Measurements from ENCODE around the gene KIFC3.
A peak's percentile ranks its signal among the peaks of the same experiment; 100 is the strongest.

DNA sequence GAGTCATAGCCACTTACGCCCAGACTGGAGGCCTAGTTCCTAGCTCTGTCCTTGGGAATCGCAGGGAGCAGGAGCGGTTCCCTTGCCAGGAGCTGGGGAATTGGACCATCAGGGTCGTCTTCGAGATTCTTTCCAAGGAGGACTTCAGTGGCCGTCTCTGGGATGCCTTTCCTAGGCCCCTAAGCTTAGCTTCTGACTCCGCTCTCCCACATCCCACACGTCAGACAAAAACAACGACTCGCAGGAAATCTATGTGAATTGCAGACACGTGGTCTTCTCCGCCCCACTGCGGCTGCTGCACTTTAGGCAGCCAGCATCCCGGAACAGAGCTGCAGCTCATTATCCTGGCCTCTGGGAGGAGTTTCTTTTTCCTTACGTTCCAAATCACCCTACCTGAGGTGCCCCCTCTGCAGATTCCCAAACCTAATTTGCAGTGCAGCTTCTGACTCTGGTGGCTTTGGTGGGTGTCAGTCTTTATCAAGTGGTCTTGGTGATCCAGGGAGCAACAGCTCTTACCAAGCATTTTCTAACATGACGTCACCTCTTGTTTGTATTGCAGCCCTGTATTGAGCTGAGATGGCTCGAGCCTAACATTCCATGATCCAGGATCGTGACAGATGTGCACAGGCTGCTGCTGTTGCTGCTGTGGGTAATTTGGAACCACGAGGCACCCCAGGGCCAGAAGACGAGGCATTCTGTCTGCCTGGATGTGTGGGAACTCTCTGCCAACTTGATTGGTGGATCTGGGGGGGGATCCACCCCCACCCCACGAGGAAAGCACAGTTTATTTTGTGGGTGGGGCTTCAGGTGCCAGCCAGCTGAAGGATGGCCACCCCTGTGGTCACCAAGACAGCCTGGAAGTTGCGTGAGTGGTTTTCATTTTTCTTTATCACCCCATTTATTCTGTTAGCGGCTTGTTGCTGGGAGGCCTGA, 65.6 kb downstream of the KIFC3 start:
- TF ChIP-seq, protein P1, sequence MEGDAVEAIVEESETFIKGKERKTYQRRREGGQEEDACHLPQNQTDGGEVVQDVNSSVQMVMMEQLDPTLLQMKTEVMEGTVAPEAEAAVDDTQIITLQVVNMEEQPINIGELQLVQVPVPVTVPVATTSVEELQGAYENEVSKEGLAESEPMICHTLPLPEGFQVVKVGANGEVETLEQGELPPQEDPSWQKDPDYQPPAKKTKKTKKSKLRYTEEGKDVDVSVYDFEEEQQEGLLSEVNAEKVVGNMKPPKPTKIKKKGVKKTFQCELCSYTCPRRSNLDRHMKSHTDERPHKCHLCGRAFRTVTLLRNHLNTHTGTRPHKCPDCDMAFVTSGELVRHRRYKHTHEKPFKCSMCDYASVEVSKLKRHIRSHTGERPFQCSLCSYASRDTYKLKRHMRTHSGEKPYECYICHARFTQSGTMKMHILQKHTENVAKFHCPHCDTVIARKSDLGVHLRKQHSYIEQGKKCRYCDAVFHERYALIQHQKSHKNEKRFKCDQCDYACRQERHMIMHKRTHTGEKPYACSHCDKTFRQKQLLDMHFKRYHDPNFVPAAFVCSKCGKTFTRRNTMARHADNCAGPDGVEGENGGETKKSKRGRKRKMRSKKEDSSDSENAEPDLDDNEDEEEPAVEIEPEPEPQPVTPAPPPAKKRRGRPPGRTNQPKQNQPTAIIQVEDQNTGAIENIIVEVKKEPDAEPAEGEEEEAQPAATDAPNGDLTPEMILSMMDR (conservative IDR thresholded peaks at IDR 0.05 in 1 of 2, IDR thresholded peaks at IDR 0.05 in 1 of 2; ENCODE audit: low read depth in 1 of 2, low read length in 2 of 2) = peak; percentile 7 to 14
- no peak for TF ChIP-seq EZH2 (IDR thresholded peaks at IDR 0.05; ENCODE audit: low read length, missing control alignments)
